Smooth muscle cell (in vitro differentiated cells): ENCODE measurements around the gene MFSD12. TPM values are rescaled to one million over a fixed set of nuclear protein-coding genes. Genes with fewer than 3 reads are reported as not detected.
"Not testable (repeated sequence)": the region's sequence is repeated elsewhere in the genome, so short reads cannot be mapped to it uniquely, and the experiment has no call there.

ENCODE experiments used
- DNase-seq: peaks from one replicate; lab custom pipeline; 2025; ENCODE audit not compliant: unreplicated experiment; lab: John Stamatoyannopoulos, UW
- H2AFZ ChIP-seq: fragments of 200-600 bp; sonication (generic); 2 replicates; pipeline ENCODE4 v1.6.0; 2016; ENCODE audit warnings: antibody characterized with exemption, low read depth, mild to moderate bottlenecking
- H3F3A ChIP-seq: fragments of 200-600 bp; sonication (generic); 2 replicates; pipeline ENCODE4 v1.6.0; 2017; ENCODE audit warnings: antibody characterized with exemption, low read depth
- H3K27ac ChIP-seq: fragments of 200-600 bp; sonication (generic); 2 replicates; pipeline ENCODE4 v1.5.1; 2016; ENCODE audit warnings: low read depth, mild to moderate bottlenecking
- H3K27me3 ChIP-seq: fragments of 200-600 bp; sonication (generic); 2 replicates; pipeline ENCODE4 v1.6.1; 2016; ENCODE audit warnings: low read depth, mild to moderate bottlenecking
- H3K36me3 ChIP-seq: fragments of 200-600 bp; sonication (generic); 2 replicates; pipeline ENCODE4 v1.5.1; 2016; ENCODE audit warnings: low read depth
- H3K4me1 ChIP-seq: fragments of 200-600 bp; sonication (generic); 2 replicates; pipeline ENCODE4 v1.5.1; 2016; ENCODE audit warnings: low read depth
- H3K4me2 ChIP-seq: fragments of 200-600 bp; sonication (generic); 2 replicates; pipeline ENCODE4 v1.6.0; 2016; ENCODE audit warnings: mild to moderate bottlenecking
- H3K4me3 ChIP-seq: fragments of 200-600 bp; sonication (generic); 2 replicates; pipeline ENCODE4 v1.5.1; 2016; ENCODE audit warnings: mild to moderate bottlenecking
- H3K79me2 ChIP-seq: fragments of 200-600 bp; sonication (generic); 2 replicates; pipeline ENCODE4 v1.6.0; 2016; ENCODE audit warnings: low read depth, mild to moderate bottlenecking
- H3K9ac ChIP-seq: fragments of 200-600 bp; sonication (generic); 2 replicates; pipeline ENCODE4 v1.6.0; 2016; ENCODE audit warnings: low read depth
- H3K9me3 ChIP-seq: fragments of 200-600 bp; sonication (generic); replicated peaks from 2 replicates; pipeline ENCODE4 v1.5.1; 2016; ENCODE audit warnings: low read depth
- H4K20me1 ChIP-seq: fragments of 200-600 bp; sonication (generic); 2 replicates; pipeline ENCODE4 v1.6.0; 2016; ENCODE audit warnings: low read depth
- CTCF ChIP-seq: fragments of 200-600 bp; sonication (generic); IDR thresholded peaks from 2 replicates; pipeline ENCODE4 v1.5.1; 2017; ENCODE audit warnings: borderline replicate concordance, mild to moderate bottlenecking, antibody characterized with exemption; ENCODE audit not compliant: insufficient read depth, poor library complexity, severe bottlenecking
- WGBS: methylation state at CpG from one replicate; pipeline ENCODE4 v1.1.7; 2016; ENCODE audit warnings: low lambda C conversion rate; 5-methylcytosine and 5-hydroxymethylcytosine counted together
- polyA plus RNA-seq: library from polyadenylated mRNA; unstranded; fragments of >200 nt; fragmentation: Nextera tagmentation; extraction: Ambion mirVana; gene quantifications from 2 replicates; pipeline ENCODE4 v1.2.1, GENCODE V29; 2016
- total RNA-seq: library from RNA; depleted of rRNA; stranded (reverse); fragments of >200 nt; gene quantifications from 2 replicates; pipeline ENCODE4 v1.2.3, GENCODE V29; 2014

The MFSD12 gene
- total and polyA plus RNA-seq, 2 experiments from 2014 or later, result 56.0 to 73.8 TPM

DNA sequence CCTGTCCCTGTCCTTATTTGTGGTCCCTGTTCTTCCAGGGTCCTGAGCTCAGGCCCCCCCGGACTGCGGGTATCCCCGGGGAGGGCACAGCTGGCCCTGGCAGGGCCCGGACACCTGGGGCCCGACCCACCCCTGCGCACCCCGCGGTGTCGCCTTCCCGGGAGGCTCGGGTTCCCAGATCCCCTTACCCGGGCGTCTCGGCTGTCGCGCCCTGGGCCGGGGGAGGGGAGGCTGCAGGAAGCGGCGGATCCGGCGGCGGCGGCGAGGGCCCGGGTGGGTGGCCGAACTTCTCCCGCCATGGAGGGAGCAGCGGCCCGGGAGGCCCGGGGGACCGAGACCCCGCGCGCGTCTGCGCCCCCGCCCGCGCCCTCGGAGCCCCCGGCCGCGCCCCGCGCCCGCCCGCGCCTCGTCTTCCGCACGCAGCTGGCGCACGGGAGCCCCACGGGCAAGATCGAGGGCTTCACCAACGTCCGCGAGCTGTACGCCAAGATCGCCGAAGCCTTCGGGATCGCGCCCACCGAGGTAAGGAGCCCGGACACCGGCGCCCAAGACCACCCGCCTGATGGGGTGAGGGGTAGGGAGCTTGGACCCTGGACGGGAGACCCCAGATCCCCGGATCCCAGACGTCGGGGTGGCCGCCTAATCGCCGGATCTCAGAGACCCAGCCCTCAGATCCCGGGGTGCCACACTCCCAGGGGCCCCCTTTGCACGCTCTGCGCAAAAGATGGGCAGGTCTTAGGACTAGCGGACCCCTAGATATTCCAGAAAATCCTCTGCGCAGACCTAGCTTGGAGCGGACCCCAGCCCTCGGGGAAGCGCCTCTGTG lies 28.1 kb upstream of the MFSD12 start, which contains the start of gene GIPC3:
Gene GIPC3 (plus strand): TSS at position 178 of the 826 bp plus-strand sequence. CDS start 120 bp downstream, at position 298.
- no peak for DNase-seq
- no peak for TF ChIP-seq CTCF
- Histone ChIP-seq H3K4me1 (peaks cover 4% of the 10 kb centered on the region), H3K4me2 (peak within 1 kb of the TSS; percentile 79), H3K36me3 (no peaks in the 10 kb centered on the region), H3K9me3 (no peaks in the 10 kb centered on the region), H4K20me1 (no peaks in the 10 kb centered on the region), H3K9ac (no peak within 1 kb of the TSS), H3K4me3 (peak within 1 kb of the TSS; percentile 29), H3K79me2 (no peaks in the 10 kb centered on the region), H3F3A (peaks cover 4% of the 10 kb centered on the region), H2AFZ (peak within 1 kb of the TSS; percentile 62), H3K27me3 (peaks cover 18% of the 10 kb centered on the region), H3K27ac (no peak within 1 kb of the TSS)
- WGBS, result 20% methylated on average over 38 of the region's 84 CpGs

- H3K36me3 ChIP-seq, H3K9ac ChIP-seq, H3K27ac ChIP-seq, DNase-seq, H3K4me2 ChIP-seq, H4K20me1 ChIP-seq, H3K4me3 ChIP-seq, H2AFZ ChIP-seq, H3K79me2 ChIP-seq, H3K4me1 ChIP-seq, H3K9me3 ChIP-seq: not testable (repeated sequence)
- WGBS, result 92% methylated on average over 15 of the region's 15 CpGs
- Histone ChIP-seq H3K27me3 (peaks cover 18% of the 10 kb centered on the region), H3F3A (peaks cover 14% of the 10 kb centered on the region)
These were observed 26.8 kb upstream of the MFSD12 start for GRCh38 chr19:3584036-3584802.

- not testable (repeated sequence) for H2AFZ ChIP-seq, H3K4me3 ChIP-seq, H3K9ac ChIP-seq, H3K4me2 ChIP-seq, H3K36me3 ChIP-seq, DNase-seq, H3K9me3 ChIP-seq, H3K27ac ChIP-seq, H3K4me1 ChIP-seq, H3K79me2 ChIP-seq
- Histone ChIP-seq H3F3A (peaks cover 25% of the 10 kb centered on the region), H3K27me3 (peaks cover 18% of the 10 kb centered on the region), H4K20me1 (peaks cover 16% of the 10 kb centered on the region)
- WGBS, result 87% methylated on average over 4 of the region's 4 CpGs
These were observed 24.4 kb upstream of the MFSD12 start for GRCh38 chr19:3581792-3582191.

GRCh38 chr19:3580156-3580934 lies 23.0 kb upstream of the MFSD12 start:
- Histone ChIP-seq H3K27me3 (peaks cover 9% of the 10 kb centered on the region), H3F3A (peaks cover 32% of the 10 kb centered on the region), H3K36me3 (no peaks in the 10 kb centered on the region), H3K9ac (no peak overlapping the region), H3K27ac (peak overlapping the region; percentile 84), H3K4me1 (peaks cover 10% of the 10 kb centered on the region), H3K4me3 (no peak overlapping the region), H3K9me3 (no peaks in the 10 kb centered on the region), H3K4me2 (peak overlapping the region; percentile 62), H3K79me2 (no peaks in the 10 kb centered on the region), H2AFZ (no peak overlapping the region), H4K20me1 (peaks cover 28% of the 10 kb centered on the region)
- no peak for DNase-seq
- WGBS, result 23% methylated on average over 11 of the region's 11 CpGs
- no peak for TF ChIP-seq CTCF
